ENCODE measurements around the gene PDE7B.

DNA sequence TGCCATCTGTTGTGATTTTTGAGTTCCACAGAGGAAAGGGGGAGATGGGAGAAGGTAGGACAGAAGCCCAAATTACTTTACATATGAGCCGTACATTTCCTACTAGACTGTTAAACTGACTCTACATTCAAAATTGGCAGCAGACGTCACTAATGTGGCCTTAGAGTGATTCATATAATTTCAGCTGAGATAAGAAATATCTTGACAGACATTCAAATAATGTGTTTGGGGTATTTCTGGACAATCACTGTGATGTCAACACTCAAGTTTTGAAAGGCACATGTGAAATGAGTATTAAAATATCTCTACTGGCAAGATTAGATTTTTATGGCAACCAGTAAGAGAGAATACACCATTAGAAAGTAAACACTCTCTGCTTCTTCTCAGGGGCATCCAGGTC, 294.6 kb downstream of the PDE7B start:
- TF ChIP-seq, protein P1, sequence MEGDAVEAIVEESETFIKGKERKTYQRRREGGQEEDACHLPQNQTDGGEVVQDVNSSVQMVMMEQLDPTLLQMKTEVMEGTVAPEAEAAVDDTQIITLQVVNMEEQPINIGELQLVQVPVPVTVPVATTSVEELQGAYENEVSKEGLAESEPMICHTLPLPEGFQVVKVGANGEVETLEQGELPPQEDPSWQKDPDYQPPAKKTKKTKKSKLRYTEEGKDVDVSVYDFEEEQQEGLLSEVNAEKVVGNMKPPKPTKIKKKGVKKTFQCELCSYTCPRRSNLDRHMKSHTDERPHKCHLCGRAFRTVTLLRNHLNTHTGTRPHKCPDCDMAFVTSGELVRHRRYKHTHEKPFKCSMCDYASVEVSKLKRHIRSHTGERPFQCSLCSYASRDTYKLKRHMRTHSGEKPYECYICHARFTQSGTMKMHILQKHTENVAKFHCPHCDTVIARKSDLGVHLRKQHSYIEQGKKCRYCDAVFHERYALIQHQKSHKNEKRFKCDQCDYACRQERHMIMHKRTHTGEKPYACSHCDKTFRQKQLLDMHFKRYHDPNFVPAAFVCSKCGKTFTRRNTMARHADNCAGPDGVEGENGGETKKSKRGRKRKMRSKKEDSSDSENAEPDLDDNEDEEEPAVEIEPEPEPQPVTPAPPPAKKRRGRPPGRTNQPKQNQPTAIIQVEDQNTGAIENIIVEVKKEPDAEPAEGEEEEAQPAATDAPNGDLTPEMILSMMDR (IDR thresholded peaks at IDR 0.05) = no peak
- TF ChIP-seq POLR2AphosphoS5 (IDR thresholded peaks at IDR 0.05) (no peak), POLR2A (IDR thresholded peaks at IDR 0.05; ENCODE audit: low read depth) (no peak)
